Loucy (cell line): ENCODE data around the gene ARNT2.

Source experiments
- EZH2phosphoT487 ChIP-seq: fragments of 200-600 bp; IDR thresholded peaks from 2 replicates; pipeline ENCODE4 v1.6.1; 2018; ENCODE audit warnings: antibody characterized with exemption, mild to moderate bottlenecking, moderate library complexity, borderline replicate concordance
- TF ChIP-seq, protein P1 (sequence below): fragments of 200-600 bp; sonication (generic); conservative IDR thresholded peaks from 2 replicates; pipeline ENCODE4 v1.5.1; 2014; ENCODE audit warnings: mild to moderate bottlenecking, antibody characterized with exemption, low read length

DNA sequence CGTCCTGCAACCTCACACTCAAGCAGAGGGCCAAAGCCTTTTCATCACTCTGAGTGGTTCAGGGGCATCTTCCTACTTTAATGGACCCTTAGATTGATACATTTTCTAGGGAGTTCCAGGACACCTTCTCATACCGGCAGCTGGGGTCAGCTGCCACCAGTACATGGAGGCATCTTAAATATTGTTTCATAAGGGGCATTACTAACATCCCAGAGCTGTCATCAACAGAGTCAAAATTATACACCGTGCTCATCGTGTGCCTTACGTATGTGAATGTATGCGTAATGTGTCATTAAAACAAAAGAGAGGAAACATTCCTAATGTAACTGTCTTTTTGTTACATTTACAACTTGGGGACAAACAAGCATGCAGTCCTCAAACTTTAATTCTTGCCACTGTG, 57.9 kb downstream of the ARNT2 start:
- no peak for TF ChIP-seq EZH2phosphoT487
- TF ChIP-seq, protein P1, sequence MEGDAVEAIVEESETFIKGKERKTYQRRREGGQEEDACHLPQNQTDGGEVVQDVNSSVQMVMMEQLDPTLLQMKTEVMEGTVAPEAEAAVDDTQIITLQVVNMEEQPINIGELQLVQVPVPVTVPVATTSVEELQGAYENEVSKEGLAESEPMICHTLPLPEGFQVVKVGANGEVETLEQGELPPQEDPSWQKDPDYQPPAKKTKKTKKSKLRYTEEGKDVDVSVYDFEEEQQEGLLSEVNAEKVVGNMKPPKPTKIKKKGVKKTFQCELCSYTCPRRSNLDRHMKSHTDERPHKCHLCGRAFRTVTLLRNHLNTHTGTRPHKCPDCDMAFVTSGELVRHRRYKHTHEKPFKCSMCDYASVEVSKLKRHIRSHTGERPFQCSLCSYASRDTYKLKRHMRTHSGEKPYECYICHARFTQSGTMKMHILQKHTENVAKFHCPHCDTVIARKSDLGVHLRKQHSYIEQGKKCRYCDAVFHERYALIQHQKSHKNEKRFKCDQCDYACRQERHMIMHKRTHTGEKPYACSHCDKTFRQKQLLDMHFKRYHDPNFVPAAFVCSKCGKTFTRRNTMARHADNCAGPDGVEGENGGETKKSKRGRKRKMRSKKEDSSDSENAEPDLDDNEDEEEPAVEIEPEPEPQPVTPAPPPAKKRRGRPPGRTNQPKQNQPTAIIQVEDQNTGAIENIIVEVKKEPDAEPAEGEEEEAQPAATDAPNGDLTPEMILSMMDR, result no peak
